ENCODE measurements around the gene BAX.

Gene BAX

GRCh38 chr19:48970139-48970766, 15.6 kb downstream of the BAX start:
- no peaks in the 10 kb centered on the region for H3K27me3 ChIP-seq (ENCODE audit: insufficient read depth, low read depth, severe bottlenecking)
- no peak overlapping the region for H3K4me3 ChIP-seq (ENCODE audit: low read depth, low read length)
- no peak for DNase-seq
- peak overlapping the region; percentile 19; the same call in 1 of the 2 replicates for H3K27ac ChIP-seq
- peaks cover 4% of the 10 kb centered on the region for H3K9me3 ChIP-seq (ENCODE audit: severe bottlenecking)
- no peak for TF ChIP-seq CTCF (IDR thresholded peaks at IDR 0.05; ENCODE audit: low read depth, low read length)
- H3K36me3 ChIP-seq: peaks cover 57% of the 10 kb centered on the region

DNA sequence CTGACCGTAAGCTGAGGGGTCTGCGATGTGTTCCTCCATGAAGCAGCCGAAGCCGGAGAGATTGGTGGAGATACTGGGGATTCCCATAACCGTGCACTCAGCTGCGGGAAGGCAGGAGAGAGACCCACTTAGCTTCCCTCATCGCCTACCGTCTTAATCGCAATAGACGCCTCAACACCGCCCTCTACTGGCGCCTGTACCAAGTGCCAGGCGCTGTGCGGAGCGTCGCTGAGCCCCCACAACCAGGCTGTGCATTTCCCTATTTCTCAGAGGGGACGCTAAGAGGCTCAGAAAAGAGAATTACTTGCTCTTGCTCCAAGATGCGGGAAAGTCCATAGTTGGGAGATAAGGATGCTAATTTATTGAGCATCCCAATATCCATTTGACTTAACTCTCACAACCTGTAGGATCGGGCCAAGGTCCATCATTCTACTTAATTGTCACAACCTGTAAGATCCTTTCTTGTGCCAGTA, 16.3 kb downstream of the BAX start:
- Histone ChIP-seq H3K4me3 (ENCODE audit: low read depth, low read length) (no peak overlapping the region), H3K9me3 (ENCODE audit: severe bottlenecking) (peaks cover 4% of the 10 kb centered on the region), H3K36me3 (peaks cover 57% of the 10 kb centered on the region), H3K27ac (peak overlapping the region; percentile 19; the same call in 1 of the 2 replicates), H3K27me3 (ENCODE audit: insufficient read depth, low read depth, severe bottlenecking) (no peaks in the 10 kb centered on the region)
- DNase-seq: peak; percentile 80
- peak; percentile 88 for TF ChIP-seq CTCF (IDR thresholded peaks at IDR 0.05; ENCODE audit: low read depth, low read length)

GRCh38 chr19:48975947-48976847, 21.5 kb downstream of the BAX start:
- H3K4me3 ChIP-seq (ENCODE audit: low read depth, low read length): no peak overlapping the region
- no peak overlapping the region for H3K27ac ChIP-seq
- H3K27me3 ChIP-seq (ENCODE audit: insufficient read depth, low read depth, severe bottlenecking): no peaks in the 10 kb centered on the region
- no peak for TF ChIP-seq CTCF (IDR thresholded peaks at IDR 0.05; ENCODE audit: low read depth, low read length)
- peaks cover 24% of the 10 kb centered on the region for H3K36me3 ChIP-seq
- DNase-seq: peak; percentile 46
- no peaks in the 10 kb centered on the region for H3K9me3 ChIP-seq (ENCODE audit: severe bottlenecking)

DNA sequence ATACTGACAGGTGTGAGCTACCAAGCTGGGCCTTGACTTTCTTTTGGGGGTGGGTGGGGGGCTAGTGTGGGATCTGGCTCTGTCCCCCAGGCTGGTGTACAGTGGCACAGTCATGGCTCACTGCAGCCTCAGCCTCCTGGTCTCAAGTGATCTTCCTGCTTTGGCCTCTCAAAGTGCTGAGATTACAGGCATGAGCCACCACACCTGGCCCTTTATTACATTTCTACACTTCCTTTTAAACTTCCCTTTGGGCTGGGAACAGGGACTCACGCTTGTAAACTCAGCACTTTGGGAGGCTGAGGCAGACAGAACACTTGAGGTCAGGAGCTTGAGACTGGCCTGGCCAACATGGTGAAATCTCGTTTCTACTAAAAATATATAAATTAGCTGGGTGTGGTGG, 22.4 kb downstream of the BAX start:
- no peak for DNase-seq
- no peak for TF ChIP-seq CTCF (IDR thresholded peaks at IDR 0.05; ENCODE audit: low read depth, low read length)
- peaks cover 30% of the 10 kb centered on the region for H3K36me3 ChIP-seq
- H3K4me3 ChIP-seq (ENCODE audit: low read depth, low read length): no peak overlapping the region
- no peaks in the 10 kb centered on the region for H3K9me3 ChIP-seq (ENCODE audit: severe bottlenecking)
- H3K27me3 ChIP-seq (ENCODE audit: insufficient read depth, low read depth, severe bottlenecking): no peaks in the 10 kb centered on the region
- H3K27ac ChIP-seq: no peak overlapping the region

GRCh38 chr19:48982280-48982679, 27.6 kb downstream of the BAX start:
- Histone ChIP-seq H3K36me3 (peaks cover 41% of the 10 kb centered on the region), H3K9me3 (ENCODE audit: severe bottlenecking) (no peaks in the 10 kb centered on the region), H3K27me3 (ENCODE audit: insufficient read depth, low read depth, severe bottlenecking) (no peaks in the 10 kb centered on the region), H3K4me3 (ENCODE audit: low read depth, low read length) (no peak overlapping the region), H3K27ac (no peak overlapping the region)
- peak; percentile 40 for DNase-seq
- TF ChIP-seq CTCF (IDR thresholded peaks at IDR 0.05; ENCODE audit: low read depth, low read length): no peak
